SK-N-SH treated with all-trans-retinoic acid at 6 μM for 48 hours (cell line): ENCODE data around the gene PPM1H.

Experiments used
- ATAC-seq: fragments of 200-7000 bp; cut with Tn5 transposase; 3 replicates; pipeline ENCODE4 v1.9.1; 2020; ENCODE audit warnings: mild to moderate bottlenecking, moderate library complexity
- ARNTL ChIP-seq: fragments of 450-650 bp; formaldehyde crosslinking; IDR thresholded peaks from 2 replicates; pipeline ENCODE4 v1.5.0; 2020; ENCODE audit warnings: low read depth, mild to moderate bottlenecking, moderate library complexity, borderline replicate concordance
- BACH2 ChIP-seq: fragments of 250-450 bp; sonication (Bioruptor Pico); IDR thresholded peaks from 2 replicates; pipeline ENCODE4 v1.9.0; 2021; ENCODE audit warnings: mild to moderate bottlenecking, borderline replicate concordance
- CREB5 ChIP-seq: fragments of 250-450 bp; sonication (Bioruptor Pico); IDR thresholded peaks from 2 replicates; pipeline ENCODE4 v1.5.1; 2020; ENCODE audit warnings: low read depth, mild to moderate bottlenecking, moderate library complexity
- CSDC2 ChIP-seq: fragments of 250-450 bp; sonication (Bioruptor Pico); IDR thresholded peaks from 2 replicates; pipeline ENCODE4 v1.5.0; 2020; ENCODE audit warnings: mild to moderate bottlenecking, moderate library complexity
- ESRRG ChIP-seq: fragments of 250-450 bp; sonication (Bioruptor Pico); IDR thresholded peaks from 2 replicates; pipeline ENCODE4 v1.6.1; 2021; ENCODE audit warnings: mild to moderate bottlenecking
- GLIS3 ChIP-seq: fragments of 250-450 bp; sonication (Bioruptor Pico); IDR thresholded peaks from 2 replicates; pipeline ENCODE4 v1.5.0; 2020; ENCODE audit warnings: mild to moderate bottlenecking, moderate library complexity
- ISL1 ChIP-seq: fragments of 250-450 bp; sonication (Bioruptor Pico); IDR thresholded peaks from 2 replicates; pipeline ENCODE4 v2.1.2; 2022; ENCODE audit warnings: mild to moderate bottlenecking, moderate library complexity
- OSR1 ChIP-seq: fragments of 250-450 bp; sonication (Bioruptor Pico); IDR thresholded peaks from 2 replicates; pipeline ENCODE4 v1.8.0; 2022; ENCODE audit warnings: moderate library complexity, mild to moderate bottlenecking, inconsistent platforms
- PATZ1 ChIP-seq: fragments of 250-450 bp; sonication (Bioruptor Pico); IDR thresholded peaks from 2 replicates; pipeline ENCODE4 v1.8.0; 2020; ENCODE audit warnings: mild to moderate bottlenecking, moderate library complexity, borderline replicate concordance
- PPARA ChIP-seq: fragments of 250-450 bp; sonication (Bioruptor Pico); IDR thresholded peaks from 2 replicates; pipeline ENCODE4 v1.5.0; 2020; ENCODE audit warnings: mild to moderate bottlenecking, borderline replicate concordance
- RARB ChIP-seq: fragments of 250-450 bp; sonication (Bioruptor Pico); IDR thresholded peaks from 2 replicates; pipeline ENCODE4 v1.8.0; 2021; ENCODE audit warnings: mild to moderate bottlenecking, moderate library complexity
- SNAI2 ChIP-seq: fragments of 250-450 bp; sonication (Bioruptor Pico); IDR thresholded peaks from 2 replicates; pipeline ENCODE4 v1.5.0; 2020; ENCODE audit warnings: mild to moderate bottlenecking, moderate library complexity
- TCF4 ChIP-seq: fragments of 250-450 bp; sonication (Bioruptor Pico); IDR thresholded peaks from 2 replicates; pipeline ENCODE4 v1.8.0; 2021; ENCODE audit warnings: mild to moderate bottlenecking, moderate library complexity, borderline replicate concordance
- TOX ChIP-seq: fragments of 250-450 bp; sonication (Bioruptor Pico); IDR thresholded peaks from 2 replicates; pipeline ENCODE4 v1.8.0; 2021; ENCODE audit warnings: mild to moderate bottlenecking, moderate library complexity, borderline replicate concordance
- ZC3H10 ChIP-seq: fragments of 250-450 bp; sonication (Bioruptor Pico); IDR thresholded peaks from 2 replicates; pipeline ENCODE4 v1.5.1; 2021; ENCODE audit warnings: mild to moderate bottlenecking, moderate library complexity
- ZFP3 ChIP-seq: fragments of 250-450 bp; sonication (Bioruptor Pico); IDR thresholded peaks from 2 replicates; pipeline ENCODE4 v1.5.0; 2020; ENCODE audit warnings: mild to moderate bottlenecking, moderate library complexity
- ZFP30 ChIP-seq: fragments of 450-650 bp; formaldehyde crosslinking; IDR thresholded peaks from 2 replicates; pipeline ENCODE4 v1.5.0; 2022; ENCODE audit warnings: mild to moderate bottlenecking, moderate library complexity
- ZNF565 ChIP-seq: fragments of 450-650 bp; formaldehyde crosslinking; conservative IDR thresholded peaks from 2 replicates; pipeline ENCODE4 v1.5.0; 2020; ENCODE audit warnings: low read depth, mild to moderate bottlenecking, moderate library complexity
- ZNF70 ChIP-seq: fragments of 450-650 bp; formaldehyde crosslinking; IDR thresholded peaks from 2 replicates; pipeline ENCODE4 v1.5.0; 2020; ENCODE audit warnings: mild to moderate bottlenecking, moderate library complexity
- ZNF8 ChIP-seq: fragments of 450-650 bp; formaldehyde crosslinking; IDR thresholded peaks from 2 replicates; pipeline ENCODE4 v1.5.0; 2020; ENCODE audit warnings: mild to moderate bottlenecking, moderate library complexity
- TF ChIP-seq, protein P1 (sequence below): fragments of 250-450 bp; sonication (Bioruptor Pico); IDR thresholded peaks from 2 replicates; pipeline ENCODE4 v1.5.1; 2021; ENCODE audit warnings: mild to moderate bottlenecking, moderate library complexity
- TF ChIP-seq, protein P2 (sequence below): fragments of 250-450 bp; sonication (Bioruptor Pico); IDR thresholded peaks from 2 replicates; pipeline ENCODE4 v1.8.0; 2021; ENCODE audit warnings: low read depth, mild to moderate bottlenecking, moderate library complexity, borderline replicate concordance
- TF ChIP-seq, protein P3 (sequence below): fragments of 250-450 bp; sonication (Bioruptor Pico); IDR thresholded peaks from 2 replicates; pipeline ENCODE4 v1.5.0; 2020; ENCODE audit warnings: mild to moderate bottlenecking, moderate library complexity

Gene PPM1H

DNA sequence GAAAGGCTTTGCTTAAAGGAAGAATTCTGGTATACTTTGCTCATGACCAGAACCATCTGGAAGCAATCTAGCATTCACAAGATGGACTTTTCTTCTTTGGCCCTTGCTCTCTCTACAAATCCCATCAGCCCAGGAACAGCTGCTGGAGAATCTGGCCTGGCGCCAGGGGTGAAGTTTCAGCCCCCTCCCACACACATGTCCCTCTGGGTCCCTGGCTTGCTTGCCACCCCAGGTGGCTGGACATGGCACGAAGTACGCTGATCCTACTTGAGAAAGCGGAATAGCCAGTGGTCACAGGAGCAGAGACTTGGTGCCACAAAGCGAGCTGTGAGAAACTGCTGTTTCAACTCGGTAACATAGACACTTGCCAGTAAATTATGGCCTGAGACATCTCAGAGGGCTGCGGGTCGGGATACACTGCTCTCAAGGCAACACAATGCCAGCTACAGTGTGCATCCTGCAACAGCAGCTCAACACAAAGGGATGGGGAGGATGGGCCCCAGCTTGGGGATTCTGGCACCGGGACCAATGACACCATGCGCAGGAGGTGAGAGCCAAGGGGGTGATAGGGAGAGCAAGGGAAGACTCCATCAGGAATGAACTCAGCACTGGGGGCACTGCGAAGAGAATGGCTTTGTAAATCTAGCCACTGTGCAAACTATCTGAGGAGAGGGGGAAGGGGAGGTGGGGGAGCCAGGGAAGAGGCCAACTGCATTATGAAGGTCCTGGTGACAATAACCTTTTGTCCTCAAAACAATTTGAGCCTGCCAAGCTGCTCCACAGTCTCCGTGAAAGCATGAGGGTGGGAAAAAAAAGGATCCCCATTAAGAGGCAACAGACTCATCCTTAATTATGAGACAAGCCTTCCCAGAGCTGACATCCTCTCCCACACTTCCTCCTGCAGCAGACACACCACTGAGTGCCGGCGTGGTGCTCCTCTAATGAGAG, 219.9 kb downstream of the PPM1H start:
- no peak for TF ChIP-seq TOX
- TF ChIP-seq TCF4 (CRISPR knock-in tag), result 0 out of 2 replicates have a peak, but pooled peaks have one; percentile 15
- TF ChIP-seq, all 23 proteins: peak for 1
- ATAC-seq, result peak; percentile 39; the same call in 2 of the 3 replicates

DNA sequence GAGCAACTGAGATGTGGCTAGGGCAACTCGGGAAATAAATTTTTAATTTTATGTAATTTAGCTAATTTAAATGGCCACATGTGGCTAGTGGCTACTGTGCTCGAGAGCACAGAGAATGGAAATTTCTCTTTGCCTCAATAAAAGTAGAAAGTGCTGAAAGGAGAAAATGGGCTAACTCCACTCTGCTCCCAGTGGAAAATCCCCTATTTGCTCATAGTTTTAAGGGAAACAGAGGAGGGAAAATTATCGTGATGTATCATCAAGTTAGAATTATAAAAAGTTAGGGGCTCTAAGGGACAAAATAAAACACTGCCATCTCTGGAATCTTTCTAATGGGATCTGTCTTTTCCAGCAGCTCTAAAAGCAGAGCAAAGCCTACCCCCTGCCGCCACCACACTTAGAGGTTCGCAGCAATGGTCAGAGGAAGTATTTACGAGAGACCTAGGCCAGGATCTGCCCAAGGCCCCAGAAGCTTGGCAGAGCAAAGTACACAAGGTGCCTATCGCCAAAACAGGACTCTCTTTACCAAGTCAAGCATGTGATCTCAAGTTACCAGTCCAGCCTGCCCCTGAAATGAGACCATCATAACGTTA, 220.7 kb downstream of the PPM1H start:
- TF ChIP-seq ZNF565 (no peak), ZC3H10 (CRISPR knock-in tag) (no peak), TCF4 (CRISPR knock-in tag) (no peak), ISL1 (CRISPR knock-in tag) (no peak), BACH2 (CRISPR knock-in tag) (no peak), PPARA (CRISPR knock-in tag) (no peak), ESRRG (CRISPR knock-in tag) (no peak), CREB5 (CRISPR knock-in tag) (no peak), TOX (no peak), GLIS3 (CRISPR knock-in tag) (no peak), ZNF8 (CRISPR knock-in tag) (no peak), OSR1 (CRISPR knock-in tag) (no peak), ARNTL (no peak), ZNF70 (CRISPR knock-in tag) (no peak), SNAI2 (no peak), ZFP3 (CRISPR knock-in tag) (no peak)
- TF ChIP-seq, protein P1, sequence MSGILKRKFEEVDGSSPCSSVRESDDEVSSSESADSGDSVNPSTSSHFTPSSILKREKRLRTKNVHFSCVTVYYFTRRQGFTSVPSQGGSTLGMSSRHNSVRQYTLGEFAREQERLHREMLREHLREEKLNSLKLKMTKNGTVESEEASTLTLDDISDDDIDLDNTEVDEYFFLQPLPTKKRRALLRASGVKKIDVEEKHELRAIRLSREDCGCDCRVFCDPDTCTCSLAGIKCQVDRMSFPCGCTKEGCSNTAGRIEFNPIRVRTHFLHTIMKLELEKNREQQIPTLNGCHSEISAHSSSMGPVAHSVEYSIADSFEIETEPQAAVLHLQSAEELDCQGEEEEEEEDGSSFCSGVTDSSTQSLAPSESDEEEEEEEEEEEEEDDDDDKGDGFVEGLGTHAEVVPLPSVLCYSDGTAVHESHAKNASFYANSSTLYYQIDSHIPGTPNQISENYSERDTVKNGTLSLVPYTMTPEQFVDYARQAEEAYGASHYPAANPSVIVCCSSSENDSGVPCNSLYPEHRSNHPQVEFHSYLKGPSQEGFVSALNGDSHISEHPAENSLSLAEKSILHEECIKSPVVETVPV (CRISPR knock-in tag), result no peak
- TF ChIP-seq, protein P2, sequence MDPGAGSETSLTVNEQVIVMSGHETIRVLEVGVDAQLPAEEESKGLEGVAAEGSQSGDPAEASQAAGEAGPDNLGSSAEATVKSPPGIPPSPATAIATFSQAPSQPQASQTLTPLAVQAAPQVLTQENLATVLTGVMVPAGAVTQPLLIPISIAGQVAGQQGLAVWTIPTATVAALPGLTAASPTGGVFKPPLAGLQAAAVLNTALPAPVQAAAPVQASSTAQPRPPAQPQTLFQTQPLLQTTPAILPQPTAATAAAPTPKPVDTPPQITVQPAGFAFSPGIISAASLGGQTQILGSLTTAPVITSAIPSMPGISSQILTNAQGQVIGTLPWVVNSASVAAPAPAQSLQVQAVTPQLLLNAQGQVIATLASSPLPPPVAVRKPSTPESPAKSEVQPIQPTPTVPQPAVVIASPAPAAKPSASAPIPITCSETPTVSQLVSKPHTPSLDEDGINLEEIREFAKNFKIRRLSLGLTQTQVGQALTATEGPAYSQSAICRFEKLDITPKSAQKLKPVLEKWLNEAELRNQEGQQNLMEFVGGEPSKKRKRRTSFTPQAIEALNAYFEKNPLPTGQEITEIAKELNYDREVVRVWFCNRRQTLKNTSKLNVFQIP (CRISPR knock-in tag), result no peak
- TF ChIP-seq, protein P3, sequence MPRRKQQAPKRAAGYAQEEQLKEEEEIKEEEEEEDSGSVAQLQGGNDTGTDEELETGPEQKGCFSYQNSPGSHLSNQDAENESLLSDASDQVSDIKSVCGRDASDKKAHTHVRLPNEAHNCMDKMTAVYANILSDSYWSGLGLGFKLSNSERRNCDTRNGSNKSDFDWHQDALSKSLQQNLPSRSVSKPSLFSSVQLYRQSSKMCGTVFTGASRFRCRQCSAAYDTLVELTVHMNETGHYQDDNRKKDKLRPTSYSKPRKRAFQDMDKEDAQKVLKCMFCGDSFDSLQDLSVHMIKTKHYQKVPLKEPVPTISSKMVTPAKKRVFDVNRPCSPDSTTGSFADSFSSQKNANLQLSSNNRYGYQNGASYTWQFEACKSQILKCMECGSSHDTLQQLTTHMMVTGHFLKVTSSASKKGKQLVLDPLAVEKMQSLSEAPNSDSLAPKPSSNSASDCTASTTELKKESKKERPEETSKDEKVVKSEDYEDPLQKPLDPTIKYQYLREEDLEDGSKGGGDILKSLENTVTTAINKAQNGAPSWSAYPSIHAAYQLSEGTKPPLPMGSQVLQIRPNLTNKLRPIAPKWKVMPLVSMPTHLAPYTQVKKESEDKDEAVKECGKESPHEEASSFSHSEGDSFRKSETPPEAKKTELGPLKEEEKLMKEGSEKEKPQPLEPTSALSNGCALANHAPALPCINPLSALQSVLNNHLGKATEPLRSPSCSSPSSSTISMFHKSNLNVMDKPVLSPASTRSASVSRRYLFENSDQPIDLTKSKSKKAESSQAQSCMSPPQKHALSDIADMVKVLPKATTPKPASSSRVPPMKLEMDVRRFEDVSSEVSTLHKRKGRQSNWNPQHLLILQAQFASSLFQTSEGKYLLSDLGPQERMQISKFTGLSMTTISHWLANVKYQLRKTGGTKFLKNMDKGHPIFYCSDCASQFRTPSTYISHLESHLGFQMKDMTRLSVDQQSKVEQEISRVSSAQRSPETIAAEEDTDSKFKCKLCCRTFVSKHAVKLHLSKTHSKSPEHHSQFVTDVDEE (CRISPR knock-in tag), result no peak
- no peak for ATAC-seq

DNA sequence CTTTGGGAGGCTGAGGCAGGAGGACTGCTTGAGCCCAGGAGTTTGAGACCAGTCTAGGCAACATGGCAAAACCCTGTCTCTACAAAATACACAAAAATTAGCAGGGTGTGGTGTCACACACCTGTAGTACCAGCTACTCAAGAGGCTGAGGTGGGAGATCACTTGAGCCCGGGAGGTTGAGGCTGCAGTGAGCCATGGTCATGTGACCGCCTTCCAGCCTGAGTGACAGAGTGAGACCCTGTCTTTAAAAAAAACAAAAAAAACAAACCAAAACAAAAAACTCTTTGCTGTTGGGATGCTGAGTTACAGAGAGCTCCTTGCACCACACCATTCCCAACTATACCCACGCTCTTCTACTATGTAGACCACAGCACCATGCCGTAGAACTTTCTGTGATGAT, 221.2 kb downstream of the PPM1H start:
- no peak for ATAC-seq
- TF ChIP-seq BACH2 (CRISPR knock-in tag) (no peak), CSDC2 (CRISPR knock-in tag) (no peak), ZNF565 (no peak), GLIS3 (CRISPR knock-in tag) (no peak), PPARA (CRISPR knock-in tag) (no peak), TOX (no peak), ARNTL (no peak), RARB (CRISPR knock-in tag) (no peak), ZC3H10 (CRISPR knock-in tag) (no peak), PATZ1 (CRISPR knock-in tag) (no peak), CREB5 (CRISPR knock-in tag) (no peak), ZFP3 (CRISPR knock-in tag) (no peak), SNAI2 (no peak), ZFP30 (CRISPR knock-in tag) (no peak)
- TF ChIP-seq, protein P1 (CRISPR knock-in tag), result no peak
